Daoy (cell line): Measurements from ENCODE around the gene A2ML1. TPM values are rescaled to one million over a fixed set of nuclear protein-coding genes. Genes with fewer than 3 reads are reported as not detected.
"Not testable (repeated sequence)": the region's sequence is repeated elsewhere in the genome, so short reads cannot be mapped to it uniquely, and the experiment has no call there.

Experiments
- DNase-seq: peaks from one replicate; pipeline ENCODE4 v3.0.0-alpha.2; 2015; ENCODE audit warnings: low read depth
- total RNA-seq: library from RNA; depleted of rRNA; stranded (reverse); fragments of >200 nt; shearing (Covaris generic); gene quantifications from 2 replicates; pipeline ENCODE4 v1.2.3, GENCODE V29; 2014

The A2ML1 gene
- total RNA-seq, 1 experiment from 2014 or later = not detected

- DNase-seq = no peak
These were observed 4.6 kb upstream of the A2ML1 start for GRCh38 chr12:8817856-8818255.

- DNase-seq = no peak
These were observed 3.9 kb upstream of the A2ML1 start for GRCh38 chr12:8818526-8818925.

- no peak for DNase-seq
These were observed 2.8 kb upstream of the A2ML1 start for GRCh38 chr12:8819666-8819980.

- not testable (repeated sequence) for DNase-seq
These were observed 1.6 kb upstream of the A2ML1 start for GRCh38 chr12:8820676-8821407.

- no peak for DNase-seq
These were observed 830 bp upstream of the A2ML1 start for GRCh38 chr12:8821591-8821990.

GRCh38 chr12:8823565-8824300 is 1.3 kb downstream of the A2ML1 start:
- peak; percentile 32 for DNase-seq

- no peak for DNase-seq
These were observed 5.3 kb downstream of the A2ML1 start for GRCh38 chr12:8827551-8828256.

GRCh38 chr12:8828257-8829124 is 6.1 kb downstream of the A2ML1 start:
- DNase-seq = no peak

- DNase-seq = no peak
These were observed 6.7 kb downstream of the A2ML1 start for GRCh38 chr12:8829125-8829518.

- no peak for DNase-seq
These were observed 7.2 kb downstream of the A2ML1 start for GRCh38 chr12:8829621-8830020.

GRCh38 chr12:8831116-8831515 is 8.7 kb downstream of the A2ML1 start:
- DNase-seq = no peak

- no peak for DNase-seq
These were observed 10.1 kb downstream of the A2ML1 start for GRCh38 chr12:8832500-8832899.

GRCh38 chr12:8834230-8834629 is 11.8 kb downstream of the A2ML1 start:
- DNase-seq = no peak

GRCh38 chr12:8837291-8837690 is 14.9 kb downstream of the A2ML1 start:
- no peak for DNase-seq

GRCh38 chr12:8840321-8840720 is 17.9 kb downstream of the A2ML1 start:
- no peak for DNase-seq

- DNase-seq = no peak
These were observed 18.7 kb downstream of the A2ML1 start for GRCh38 chr12:8840938-8841633.

GRCh38 chr12:8841778-8842177 is 19.4 kb downstream of the A2ML1 start:
- DNase-seq = no peak

GRCh38 chr12:8844665-8845064 is 22.2 kb downstream of the A2ML1 start:
- no peak for DNase-seq

- DNase-seq = no peak
These were observed 23.9 kb downstream of the A2ML1 start for GRCh38 chr12:8846305-8846704.

GRCh38 chr12:8847435-8847834 is 25.0 kb downstream of the A2ML1 start:
- DNase-seq = no peak

GRCh38 chr12:8849876-8850275 is 27.5 kb downstream of the A2ML1 start:
- no peak for DNase-seq
